C4-2B (cell line): ENCODE data around the gene SHCBP1L.

Source experiments
- H3K27ac ChIP-seq: fragments of 450-650 bp; 2 replicates; pipeline ENCODE4 v1.5.1; 2017
- ZFX ChIP-seq: fragments of 450-650 bp; IDR thresholded peaks from 2 replicates; pipeline ENCODE4 v1.6.1; 2017
- TF ChIP-seq, protein P1 (sequence below): fragments of 450-650 bp; conservative IDR thresholded peaks from 2 replicates; pipeline ENCODE4 v1.5.1; 2017; ENCODE audit warnings: mild to moderate bottlenecking

SHCBP1L gene

DNA sequence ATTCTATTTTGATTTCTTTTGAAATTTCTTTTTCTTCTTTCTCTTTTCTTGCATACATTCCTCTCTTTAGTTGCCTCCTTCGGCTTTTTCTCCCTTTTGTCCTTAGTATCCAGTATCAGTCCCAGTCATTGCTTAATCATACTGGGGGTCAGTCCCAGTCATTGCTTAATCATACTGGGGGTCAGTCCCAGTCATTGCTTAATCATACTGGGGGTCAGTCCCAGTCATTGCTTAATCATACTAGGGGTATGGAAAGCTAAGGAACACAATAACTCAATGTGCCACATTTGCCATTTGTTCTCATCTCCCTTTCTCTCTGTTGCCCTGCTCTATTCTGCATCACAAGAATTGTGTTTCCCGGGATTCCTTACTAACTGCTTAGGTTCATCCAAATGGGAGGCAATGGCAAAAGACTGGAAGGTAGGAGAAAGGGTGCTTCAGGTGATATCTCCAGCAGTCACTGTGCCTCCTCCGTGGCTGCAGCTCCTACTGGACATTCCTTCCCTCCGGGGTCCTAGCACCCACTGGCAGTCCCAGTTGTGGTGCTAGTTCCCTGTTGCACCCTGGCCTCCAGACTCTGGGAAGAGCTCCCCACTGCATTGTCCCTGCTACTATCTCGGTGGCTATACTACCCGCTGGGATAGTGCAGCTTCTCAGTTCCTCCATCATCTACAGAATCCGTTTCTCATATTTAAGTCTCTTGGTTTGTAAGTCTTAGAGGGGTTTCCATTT lies 37.6 kb upstream of the SHCBP1L start:
- TF ChIP-seq, protein P1, sequence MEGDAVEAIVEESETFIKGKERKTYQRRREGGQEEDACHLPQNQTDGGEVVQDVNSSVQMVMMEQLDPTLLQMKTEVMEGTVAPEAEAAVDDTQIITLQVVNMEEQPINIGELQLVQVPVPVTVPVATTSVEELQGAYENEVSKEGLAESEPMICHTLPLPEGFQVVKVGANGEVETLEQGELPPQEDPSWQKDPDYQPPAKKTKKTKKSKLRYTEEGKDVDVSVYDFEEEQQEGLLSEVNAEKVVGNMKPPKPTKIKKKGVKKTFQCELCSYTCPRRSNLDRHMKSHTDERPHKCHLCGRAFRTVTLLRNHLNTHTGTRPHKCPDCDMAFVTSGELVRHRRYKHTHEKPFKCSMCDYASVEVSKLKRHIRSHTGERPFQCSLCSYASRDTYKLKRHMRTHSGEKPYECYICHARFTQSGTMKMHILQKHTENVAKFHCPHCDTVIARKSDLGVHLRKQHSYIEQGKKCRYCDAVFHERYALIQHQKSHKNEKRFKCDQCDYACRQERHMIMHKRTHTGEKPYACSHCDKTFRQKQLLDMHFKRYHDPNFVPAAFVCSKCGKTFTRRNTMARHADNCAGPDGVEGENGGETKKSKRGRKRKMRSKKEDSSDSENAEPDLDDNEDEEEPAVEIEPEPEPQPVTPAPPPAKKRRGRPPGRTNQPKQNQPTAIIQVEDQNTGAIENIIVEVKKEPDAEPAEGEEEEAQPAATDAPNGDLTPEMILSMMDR: no peak
- no peak for TF ChIP-seq ZFX
- no peak overlapping the region for H3K27ac ChIP-seq

DNA sequence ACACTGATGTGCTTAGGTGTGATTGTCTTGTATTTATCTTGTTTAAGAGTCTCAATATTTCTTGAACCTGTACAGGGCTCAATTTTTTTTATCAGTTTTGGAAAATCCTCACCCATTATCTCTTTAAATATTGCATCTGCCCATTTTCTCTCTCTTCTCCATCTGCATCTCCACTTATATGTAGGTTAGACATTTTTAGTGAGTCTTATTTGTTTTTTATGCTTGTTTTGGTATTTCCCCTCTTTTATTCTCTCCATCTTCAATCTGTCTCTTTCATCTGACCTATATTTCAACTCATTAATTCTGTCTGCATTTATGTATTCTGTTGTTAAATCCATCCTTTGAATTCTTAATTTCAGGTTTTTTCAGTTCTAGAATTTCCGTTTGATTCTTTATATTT lies 32.9 kb upstream of the SHCBP1L start:
- H3K27ac ChIP-seq: no peak overlapping the region
- TF ChIP-seq, protein P1: no peak
- TF ChIP-seq ZFX: no peak

DNA sequence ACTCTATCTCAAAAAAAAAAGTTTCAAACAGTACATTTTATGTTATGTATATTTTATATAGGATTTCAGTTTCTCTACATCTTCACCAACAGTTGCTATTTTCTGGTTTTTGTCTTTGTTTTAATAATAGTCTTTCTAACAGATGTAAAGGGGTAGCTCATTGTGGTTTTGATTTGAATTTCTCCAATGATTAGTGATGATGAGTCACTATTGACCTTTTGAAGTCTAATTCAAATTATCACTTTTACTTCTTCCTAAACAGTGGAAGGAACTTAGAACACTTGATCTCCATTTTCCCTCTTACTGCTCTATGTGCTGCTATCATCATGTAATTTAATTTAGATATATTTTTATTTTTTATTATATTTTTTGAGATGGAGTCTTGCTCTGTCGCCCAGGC lies 31.7 kb upstream of the SHCBP1L start:
- TF ChIP-seq, protein P1: no peak
- TF ChIP-seq ZFX: no peak
- H3K27ac ChIP-seq: no peak overlapping the region

DNA sequence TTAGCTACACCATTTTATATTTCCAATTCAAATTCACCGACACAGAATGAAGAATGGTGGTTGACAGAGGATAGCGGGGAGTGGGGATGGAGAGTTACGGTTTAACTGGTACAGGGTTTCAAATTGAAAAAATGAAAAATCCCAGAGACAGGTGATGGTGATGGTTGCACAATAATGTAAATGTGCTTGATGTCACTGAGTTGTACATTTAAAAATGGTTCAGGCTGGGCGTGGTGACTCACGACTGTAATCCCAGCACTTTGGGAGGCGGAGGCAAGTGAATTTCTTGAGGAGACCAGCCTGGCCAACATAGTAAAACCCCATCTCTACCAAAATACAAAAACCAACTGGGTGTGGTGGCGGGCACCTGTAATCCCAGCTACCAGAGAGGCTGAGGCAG lies 31.2 kb upstream of the SHCBP1L start:
- TF ChIP-seq ZFX: no peak
- TF ChIP-seq, protein P1: no peak

DNA sequence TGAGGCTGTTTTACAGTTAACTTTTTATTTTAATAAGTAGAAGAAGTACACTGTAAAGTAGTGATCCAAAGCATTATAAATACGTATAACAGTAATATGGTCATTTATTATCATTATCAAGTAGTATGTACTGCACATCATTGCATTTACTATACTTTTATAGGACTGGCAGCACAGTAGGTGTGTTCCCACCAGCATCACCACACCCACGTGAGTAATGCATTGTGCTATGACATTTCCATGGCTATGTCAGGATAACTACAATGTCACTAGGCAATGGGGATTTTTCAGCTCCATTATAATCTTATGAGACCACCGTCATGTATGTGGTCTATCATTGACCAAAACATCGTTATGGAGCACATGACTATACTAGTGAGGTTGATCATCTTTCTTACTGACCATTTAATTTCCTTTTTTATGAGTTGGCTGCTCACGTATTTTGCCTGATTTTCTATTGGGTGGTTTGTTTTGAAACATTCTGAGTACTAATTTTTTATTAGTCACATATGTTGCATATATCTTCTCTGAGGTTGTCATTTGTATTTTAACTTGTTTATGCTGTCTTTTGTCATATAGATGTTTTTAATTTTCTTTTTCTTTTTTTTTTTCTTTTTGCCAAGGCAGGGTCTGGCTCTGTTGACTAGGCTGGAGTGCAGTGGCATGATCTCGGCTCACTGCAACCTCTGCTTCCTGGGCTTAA lies 25.3 kb upstream of the SHCBP1L start:
- TF ChIP-seq, protein P1: no peak
- TF ChIP-seq ZFX: no peak

More for the DNA sequence above, 31.2 kb upstream of the SHCBP1L start:
- no peak overlapping the region for H3K27ac ChIP-seq

DNA sequence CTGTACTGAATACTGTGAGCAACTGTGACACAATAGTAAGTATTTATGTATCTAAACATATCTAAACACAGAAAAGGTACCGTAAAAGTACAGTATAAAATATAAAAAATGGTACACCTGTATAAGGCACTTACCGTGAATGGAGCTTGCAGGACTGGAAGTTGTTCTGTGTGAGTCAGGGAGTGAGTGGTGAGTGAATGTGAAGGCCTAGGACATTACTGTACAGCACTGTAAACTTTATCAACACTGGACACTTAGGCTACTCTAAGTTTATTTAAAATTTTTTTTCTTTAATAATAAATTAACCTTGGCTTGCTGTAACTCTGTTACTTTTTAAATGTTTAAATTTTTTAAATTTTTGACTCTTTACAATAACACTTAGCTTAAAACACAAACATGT lies 24.5 kb upstream of the SHCBP1L start:
- TF ChIP-seq, protein P1: no peak
- TF ChIP-seq ZFX: no peak
- no peak overlapping the region for H3K27ac ChIP-seq

More for the DNA sequence above, 25.3 kb upstream of the SHCBP1L start:
- no peak overlapping the region for H3K27ac ChIP-seq

DNA sequence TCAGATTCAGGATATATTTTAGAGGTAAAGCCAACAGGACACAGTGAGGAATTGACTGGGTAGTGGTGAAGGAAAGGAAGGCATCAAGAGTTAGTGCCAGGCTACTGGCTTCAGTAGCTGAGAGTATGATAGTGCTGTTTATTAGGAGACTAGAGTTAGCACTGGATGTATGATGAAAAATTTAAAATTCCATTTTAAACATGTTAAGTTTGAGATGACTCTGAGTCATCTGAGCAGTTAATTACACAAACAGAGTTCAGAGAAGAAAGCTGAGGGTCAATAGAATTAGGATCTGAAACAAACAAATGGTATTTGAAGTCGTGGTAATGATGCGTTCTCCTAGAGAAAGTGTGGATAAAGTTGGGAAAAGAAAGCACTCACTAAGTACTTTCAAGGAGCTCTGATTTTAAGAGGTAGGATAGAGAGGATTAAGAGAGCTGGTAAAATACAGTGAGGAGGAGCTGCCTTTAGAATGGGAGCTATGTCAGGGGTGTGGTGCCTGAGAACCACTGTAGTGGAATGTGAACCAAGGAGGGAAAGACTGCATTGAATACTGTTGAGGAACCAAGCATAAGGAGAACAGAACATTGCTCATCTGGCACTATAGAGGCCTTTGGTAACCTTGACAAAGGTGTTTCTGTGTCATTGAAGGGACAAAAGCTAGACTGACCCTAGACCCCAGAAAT lies 21.7 kb upstream of the SHCBP1L start:
- TF ChIP-seq, protein P1: no peak
- TF ChIP-seq ZFX: no peak
- no peak overlapping the region for H3K27ac ChIP-seq
